Measurements from ENCODE around the gene SAMD9L.

- no peak for TF ChIP-seq GATA2 (IDR thresholded peaks at IDR 0.05; ENCODE audit: low read depth, low read length)
- no peak for TF ChIP-seq GATA3 (IDR thresholded peaks at IDR 0.05; ENCODE audit: low read depth, low read length)
These were observed 17.3 kb upstream of the SAMD9L start for GRCh38 chr7:93165447-93165846.

Data from SH-SY5Y (cell line).